Fibroblast of the aortic adventitia (primary cell): ENCODE data around the gene GLI2. TPM values are rescaled to one million over a fixed set of nuclear protein-coding genes. Genes with fewer than 3 reads are reported as not detected.
A peak's percentile ranks its signal among the peaks of the same experiment; 100 is the strongest.

Experiments
- DNase-seq: peaks from one replicate; pipeline ENCODE4 v3.0.0-alpha.2; 2010; ENCODE audit warnings: low read depth
- H3K4me3 ChIP-seq: 2 replicates; pipeline ENCODE4 v1.5.1; 2011; ENCODE audit warnings: low read depth, mild to moderate bottlenecking, control low read depth, low read length, moderate library complexity
- CTCF ChIP-seq: IDR thresholded peaks from 2 replicates; pipeline ENCODE4 v1.5.1; 2011; ENCODE audit warnings: mild to moderate bottlenecking, low read length, control low read depth, inconsistent platforms; ENCODE audit not compliant: insufficient read depth
- total RNA-seq: library from RNA; depleted of rRNA; stranded (reverse); fragments of >200 nt; gene quantifications from 2 replicates; pipeline ENCODE4 v1.2.3, GENCODE V29; 2012; ENCODE audit warnings: low replicate concordance

GLI2 gene
- total RNA-seq, 1 donor, result 5.3 TPM

DNA sequence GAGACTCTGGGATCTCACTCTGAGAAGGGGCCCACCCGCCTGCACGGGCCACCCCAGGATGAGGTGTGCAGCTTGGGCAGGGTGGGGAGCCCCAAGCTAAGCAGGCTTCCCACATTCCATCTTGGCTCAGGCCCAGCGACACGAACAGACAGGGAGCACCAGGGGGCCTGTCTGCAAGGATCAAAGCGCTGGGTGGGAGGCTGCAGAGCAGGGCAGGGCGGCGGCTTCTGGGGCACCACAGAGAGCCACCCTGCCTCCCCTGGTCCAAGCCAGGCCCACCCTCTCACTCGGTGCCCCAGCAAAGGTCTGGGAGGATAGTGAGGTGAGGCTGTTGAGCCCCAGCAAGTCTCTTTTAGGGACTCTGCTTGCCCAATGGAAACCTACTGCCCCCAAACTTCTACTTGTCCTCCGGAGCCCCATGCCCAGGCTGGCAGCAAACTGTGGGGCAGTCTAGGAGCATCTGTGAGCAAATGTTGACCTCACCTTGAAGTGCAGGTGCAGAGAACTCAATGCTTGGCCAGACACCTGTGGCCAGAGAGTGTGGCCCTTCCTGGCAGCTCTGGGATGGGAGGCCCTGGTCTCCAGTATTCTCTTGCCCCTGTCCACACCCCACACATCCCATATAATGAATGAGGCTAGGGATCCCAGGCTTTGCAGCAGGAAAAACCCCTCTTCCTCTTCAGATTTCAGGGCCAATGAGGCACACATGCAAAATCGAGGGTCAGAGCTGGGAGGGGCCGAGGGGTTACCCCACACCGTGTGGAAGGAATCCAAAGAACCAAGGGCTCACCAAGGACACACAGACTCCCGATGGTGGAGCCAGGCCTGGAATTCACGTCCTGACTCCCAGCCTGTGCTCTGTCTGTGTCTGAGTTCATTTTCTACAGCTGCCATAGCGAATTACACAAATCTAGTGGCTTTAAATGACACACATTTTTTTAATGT, 18.8 kb upstream of the GLI2 start:
- TF ChIP-seq CTCF, result no peak
- H3K4me3 ChIP-seq, result no peak overlapping the region
- DNase-seq, result no peak

DNA sequence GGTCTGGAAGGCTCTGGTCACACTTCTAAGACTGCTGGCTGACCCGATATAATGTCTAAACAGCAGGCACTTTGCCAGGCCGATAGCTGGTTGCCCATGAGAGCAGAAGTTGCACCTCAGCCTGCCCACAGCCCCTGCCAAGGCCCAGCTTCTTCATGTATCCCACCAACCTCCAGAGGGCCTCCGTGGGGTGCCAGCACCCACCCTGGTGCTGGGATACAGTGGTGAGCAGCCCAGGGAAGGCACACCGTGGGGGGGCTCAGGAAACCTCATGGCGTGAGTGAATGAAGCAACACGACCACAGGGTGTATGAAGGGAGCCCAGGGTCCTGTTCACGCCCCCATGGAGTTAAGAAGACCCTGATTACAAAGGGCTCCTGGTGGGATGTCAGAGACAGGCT, 16.2 kb upstream of the GLI2 start:
- TF ChIP-seq CTCF, result no peak
- H3K4me3 ChIP-seq, result no peak overlapping the region
- no peak for DNase-seq

DNA sequence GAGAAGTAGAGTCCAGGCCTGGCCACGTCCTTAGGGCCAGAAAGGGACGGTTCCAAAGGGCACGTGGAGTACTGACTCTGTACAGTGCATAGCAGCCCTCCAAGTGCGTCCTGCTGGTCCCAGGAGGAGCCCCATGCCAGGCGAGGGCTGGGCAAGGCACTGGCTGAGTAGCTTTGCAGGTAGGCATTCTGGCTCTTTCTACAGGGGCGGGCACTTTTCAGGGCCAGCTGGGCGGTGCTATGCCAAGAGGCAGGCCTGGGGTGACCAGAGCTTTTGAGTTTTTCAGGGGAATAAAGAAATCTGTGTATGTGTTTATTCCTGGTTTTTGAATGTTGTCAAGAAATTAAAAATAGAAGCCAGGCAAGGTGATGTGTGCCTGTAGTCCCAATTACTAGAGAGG, 15.4 kb upstream of the GLI2 start:
- no peak for TF ChIP-seq CTCF
- DNase-seq, result no peak
- H3K4me3 ChIP-seq, result no peak overlapping the region

GRCh38 chr2:120720746-120721375, 14.8 kb upstream of the GLI2 start:
- no peak for DNase-seq
- H3K4me3 ChIP-seq, result no peak overlapping the region
- TF ChIP-seq CTCF, result no peak

GRCh38 chr2:120722246-120722567, 13.5 kb upstream of the GLI2 start:
- TF ChIP-seq CTCF, result no peak
- H3K4me3 ChIP-seq, result peak overlapping the region; percentile 2

GRCh38 chr2:120722568-120723421, 12.9 kb upstream of the GLI2 start:
- no peak for TF ChIP-seq CTCF
- H3K4me3 ChIP-seq, result peak overlapping the region; percentile 23
- DNase-seq, result peak; percentile 88

More at GRCh38 chr2:120722246-120722567, 13.5 kb upstream of the GLI2 start:
- DNase-seq, result no peak
